ENCODE results near the gene ATP2B1.

GRCh38 chr12:89565002-89565401 lies 143.6 kb downstream of the ATP2B1 start:
- no peak for TF ChIP-seq CTCF (IDR thresholded peaks at IDR 0.05)
- no peak for TF ChIP-seq POLR2A (IDR thresholded peaks at IDR 0.05)
